GM04504 (cell line): ENCODE results near the gene POLR3G.

Source experiments
- DNase-seq: peaks from one replicate; pipeline ENCODE4 v3.0.0-alpha.2; 2012; ENCODE audit warnings: low read depth

Gene POLR3G

GRCh38 chr5:90550963-90551362 is 76.3 kb downstream of the POLR3G start:
- no peak for DNase-seq

- DNase-seq: no peak
Measured at GRCh38 chr5:90551376-90551775, 76.7 kb downstream of the POLR3G start.

DNA sequence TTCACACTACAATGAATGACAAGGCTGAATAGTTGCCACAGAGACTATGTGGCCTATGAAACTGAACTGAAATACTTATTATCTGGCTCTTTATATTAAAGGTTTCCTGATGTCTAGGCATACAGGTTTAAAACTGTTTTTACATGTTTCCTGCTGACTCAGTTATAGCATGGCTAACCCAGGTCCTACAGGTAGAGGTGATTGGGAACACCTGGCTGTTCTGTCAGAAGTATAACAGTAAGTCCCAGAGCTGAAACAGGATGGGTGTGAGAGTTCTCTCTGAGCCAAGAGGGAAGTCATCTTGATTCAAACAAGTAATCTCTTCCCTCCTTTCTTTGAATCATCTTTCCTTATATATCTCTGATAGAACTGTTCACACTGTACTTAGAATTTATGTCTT is 79.0 kb downstream of the POLR3G start:
- no peak for DNase-seq

DNA sequence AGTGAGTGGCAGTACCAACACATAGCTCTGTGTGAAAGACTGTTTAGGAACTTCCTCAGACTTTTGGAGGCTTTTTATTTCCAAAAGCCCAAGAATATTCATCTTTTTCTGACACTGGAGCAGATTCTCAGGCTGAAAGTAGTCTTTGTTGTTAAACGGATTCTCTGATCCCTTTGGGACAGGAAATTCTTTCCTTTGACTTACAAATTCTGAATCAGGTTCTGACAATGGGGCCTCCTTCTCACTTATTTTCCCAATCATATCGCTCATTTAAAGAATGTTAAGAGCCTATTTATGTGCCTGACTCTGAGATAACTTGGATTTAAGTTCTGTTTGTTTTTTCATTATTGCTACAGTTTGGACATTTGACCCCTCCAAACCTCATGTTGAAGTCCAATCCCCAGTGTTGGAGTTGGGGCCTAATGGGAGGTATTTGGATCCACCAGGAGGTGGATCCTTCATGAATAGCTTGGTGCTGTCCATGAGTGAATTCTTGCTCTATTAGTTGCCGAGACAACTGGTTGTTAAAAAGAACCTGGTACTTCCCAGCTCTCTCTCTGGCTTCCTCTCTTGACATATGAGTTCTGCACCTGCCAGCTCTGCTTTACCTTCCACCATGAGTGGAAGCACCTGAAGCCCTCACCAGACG is 79.8 kb downstream of the POLR3G start:
- no peak for DNase-seq

- no peak for DNase-seq
Measured at GRCh38 chr5:90555666-90556065, 81.0 kb downstream of the POLR3G start.

DNA sequence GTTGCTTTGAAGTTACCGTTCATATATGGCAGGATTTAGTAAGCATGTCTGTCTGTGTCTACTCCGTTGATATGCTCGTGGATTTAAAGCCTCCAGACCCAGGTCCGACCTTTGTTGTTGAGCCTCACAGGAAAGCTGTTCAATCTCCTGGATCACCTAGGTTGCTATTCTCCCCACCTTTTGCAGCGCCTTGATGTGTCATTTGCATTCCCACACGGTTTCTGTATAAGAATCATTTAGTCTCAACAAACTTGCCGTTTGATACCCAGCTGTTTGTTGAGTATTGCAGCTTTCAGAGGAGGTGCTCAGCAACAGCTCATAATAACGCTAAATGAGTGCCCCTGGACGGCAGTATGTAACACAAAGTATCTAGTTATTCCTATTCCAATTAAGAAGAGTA is 82.7 kb downstream of the POLR3G start:
- no peak for DNase-seq

- DNase-seq: no peak
Measured at GRCh38 chr5:90557871-90558270, 83.2 kb downstream of the POLR3G start.

GRCh38 chr5:90558344-90559192 is 83.9 kb downstream of the POLR3G start, which contains the start of gene ADGRV1:
Gene ADGRV1, plus strand, starts transcription at chr5:90558797. Its CDS starts 99 bp downstream, at chr5:90558896.
- DNase-seq: peak; percentile 5

GRCh38 chr5:90560771-90561170 is 86.1 kb downstream of the POLR3G start:
- no peak for DNase-seq

DNA sequence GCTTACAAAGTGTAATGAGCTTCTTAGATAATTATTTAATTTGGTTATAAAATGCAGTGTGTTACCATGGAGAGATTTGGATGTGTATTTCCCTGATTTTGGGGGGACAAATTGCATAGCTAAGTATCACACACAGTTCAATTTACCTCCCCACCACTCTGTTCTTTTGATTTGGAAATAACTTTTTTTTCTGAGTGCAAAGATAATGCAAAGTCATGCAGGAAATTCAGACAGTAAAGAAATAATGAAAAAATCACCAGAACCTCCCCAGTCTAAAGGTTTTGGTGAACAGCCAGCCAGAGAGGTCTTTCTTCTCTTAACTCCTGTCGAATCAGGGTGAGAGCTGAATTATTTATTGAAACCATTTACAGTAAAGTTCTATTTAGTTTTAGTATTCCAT is 87.1 kb downstream of the POLR3G start:
- DNase-seq: no peak

DNA sequence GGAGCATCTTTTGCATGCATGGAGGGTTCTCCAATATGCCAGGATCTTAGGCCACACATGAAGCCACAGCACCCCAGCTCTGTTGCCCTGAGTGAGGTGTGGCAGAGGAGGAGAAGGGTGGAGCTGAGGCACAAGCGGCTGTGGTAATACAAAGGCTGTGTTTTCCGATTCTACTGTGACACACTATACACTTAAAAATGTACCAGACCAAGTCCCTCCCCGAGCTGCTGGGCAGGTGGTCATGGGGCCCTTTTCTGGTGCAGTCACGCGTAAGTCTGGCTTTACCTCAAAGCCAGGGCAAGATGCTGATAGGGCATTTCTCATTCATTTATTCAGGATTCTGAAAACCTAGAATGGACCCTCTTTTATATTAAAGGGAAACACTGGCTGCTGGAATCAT is 87.7 kb downstream of the POLR3G start:
- no peak for DNase-seq

DNA sequence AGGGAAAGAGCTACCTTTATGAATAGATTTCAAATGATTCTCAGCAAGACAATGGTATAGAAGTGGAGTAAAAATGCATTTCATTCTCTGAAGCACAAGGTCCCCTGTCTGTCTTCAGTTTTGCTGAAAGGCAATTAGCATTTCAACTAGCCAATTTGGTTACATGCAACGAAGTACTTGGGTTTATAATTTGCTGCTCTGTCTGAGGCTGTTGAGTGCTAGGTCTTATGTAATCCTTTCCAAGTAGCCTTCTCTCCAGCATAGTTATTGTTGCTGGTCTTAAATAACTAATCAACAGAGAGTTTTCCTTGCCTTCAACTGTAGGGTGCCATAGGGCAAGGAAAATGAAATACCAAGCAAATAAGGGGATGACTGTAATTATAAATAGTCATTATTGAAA is 88.4 kb downstream of the POLR3G start:
- no peak for DNase-seq
